Measurements from ENCODE around the gene CRYZ.
"Not testable (repeated sequence)": the region's sequence is repeated elsewhere in the genome, so short reads cannot be mapped to it uniquely, and the experiment has no call there.

CRYZ gene

GRCh38 chr1:74684301-74684700 is 48.5 kb downstream of the CRYZ start:
- in situ Hi-C loops (cut with MboI; ENCODE audit: low sequenced_read_pairs): no loop called here

- in situ Hi-C loops (cut with MboI; ENCODE audit: low sequenced_read_pairs): no loop called here
These were observed 49.2 kb downstream of the CRYZ start for GRCh38 chr1:74683656-74684055.

GRCh38 chr1:74681851-74682250 is 51.0 kb downstream of the CRYZ start:
- in situ Hi-C loops (cut with MboI; ENCODE audit: low sequenced_read_pairs): no loop called here

- in situ Hi-C loops (cut with MboI; ENCODE audit: low sequenced_read_pairs): no loop called here
These were observed 51.4 kb downstream of the CRYZ start for GRCh38 chr1:74681449-74681848.

GRCh38 chr1:74681001-74681400 is 51.8 kb downstream of the CRYZ start:
- in situ Hi-C loops (cut with MboI; ENCODE audit: low sequenced_read_pairs): no loop called here

GRCh38 chr1:74679811-74680210 is 53.0 kb downstream of the CRYZ start:
- in situ Hi-C loops (cut with MboI; ENCODE audit: low sequenced_read_pairs): no loop called here

- in situ Hi-C loops (cut with MboI; ENCODE audit: low sequenced_read_pairs): no loop called here
These were observed 54.9 kb downstream of the CRYZ start for GRCh38 chr1:74677926-74678325.

GRCh38 chr1:74674278-74675048 is 58.4 kb downstream of the CRYZ start:
- in situ Hi-C loops (cut with MboI; ENCODE audit: low sequenced_read_pairs): no loop called here

- in situ Hi-C loops (cut with MboI; ENCODE audit: low sequenced_read_pairs): no loop called here
These were observed 59.3 kb downstream of the CRYZ start, which contains the start of gene ERICH3 for GRCh38 chr1:74673351-74674111. Gene ERICH3, minus strand, starts transcription at chr1:74673792. Its CDS starts 273 bp downstream, at chr1:74673519.

- in situ Hi-C loops (cut with MboI; ENCODE audit: low sequenced_read_pairs): not testable (repeated sequence)
These were observed 62.0 kb downstream of the CRYZ start for GRCh38 chr1:74670866-74671265.

Measured in HL-60/S4 (cell line).